ELR (cell line): Measurements from ENCODE around the gene TMEM248.
A peak's percentile ranks its signal among the peaks of the same experiment; 100 is the strongest.
"Not testable (repeated sequence)": the region's sequence is repeated elsewhere in the genome, so short reads cannot be mapped to it uniquely, and the experiment has no call there.

Experiments
- DNase-seq: peaks from one replicate; pipeline ENCODE4 v3.0.0-alpha.2; 2015; ENCODE audit warnings: low read depth

Gene TMEM248

DNA sequence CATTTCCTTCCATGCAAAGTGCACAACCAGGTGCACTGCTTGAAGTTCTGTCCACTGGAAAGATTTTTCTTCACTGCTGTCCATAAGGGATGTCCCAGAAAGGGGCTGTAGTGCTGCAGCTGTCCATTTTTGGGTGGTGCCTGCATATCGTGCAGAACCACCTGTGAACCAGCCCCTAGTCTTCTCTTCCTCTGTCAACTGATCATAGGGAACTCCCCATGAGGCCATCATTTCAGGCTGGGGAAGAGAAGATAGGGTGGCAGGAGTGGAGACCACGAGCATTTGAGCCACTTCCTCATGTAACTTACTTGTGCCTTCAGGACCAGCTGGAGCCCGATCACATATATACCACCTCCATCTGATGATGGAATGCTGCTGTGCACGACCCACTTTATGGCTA, 12.4 kb upstream of the TMEM248 start:
- not testable (repeated sequence) for DNase-seq

DNA sequence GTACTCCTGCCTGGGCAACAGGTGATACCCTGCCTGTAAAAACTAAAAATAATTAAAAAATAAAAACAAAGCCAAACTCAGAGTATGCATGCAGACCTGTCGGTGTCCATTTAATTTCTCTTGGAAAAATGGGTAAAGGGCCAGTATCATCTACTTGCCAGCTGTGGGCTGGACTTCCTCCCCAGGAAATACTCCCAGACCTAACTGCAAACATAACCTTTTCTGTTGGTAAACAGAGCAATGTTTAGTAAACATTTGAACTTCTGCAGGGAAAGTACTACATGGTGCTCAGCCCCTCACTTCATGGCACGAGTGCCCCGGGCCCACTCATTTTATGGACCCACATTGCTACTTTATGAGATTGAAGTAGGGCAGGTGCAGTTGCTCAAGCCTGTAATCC, 10.2 kb upstream of the TMEM248 start:
- DNase-seq: no peak

DNA sequence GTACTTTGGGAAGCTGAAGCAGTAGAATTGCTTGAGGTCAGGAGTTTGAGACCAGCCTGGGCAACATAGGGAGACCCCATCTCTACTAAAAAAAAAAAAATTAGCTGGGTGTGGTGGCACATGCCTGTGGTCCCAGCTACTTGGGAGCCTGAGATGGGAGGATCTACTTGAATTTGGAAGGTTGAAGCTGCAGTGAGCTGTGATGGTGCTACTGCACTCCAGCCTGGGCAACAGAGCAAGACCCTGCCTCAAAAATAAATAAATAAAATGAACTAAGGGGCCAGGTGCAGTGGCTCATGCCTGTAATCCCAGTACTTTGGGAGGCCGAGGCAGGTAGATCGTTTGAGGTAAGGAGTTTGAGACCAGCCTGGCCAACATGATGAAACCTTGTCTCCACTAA, 9.8 kb upstream of the TMEM248 start:
- not testable (repeated sequence) for DNase-seq

DNA sequence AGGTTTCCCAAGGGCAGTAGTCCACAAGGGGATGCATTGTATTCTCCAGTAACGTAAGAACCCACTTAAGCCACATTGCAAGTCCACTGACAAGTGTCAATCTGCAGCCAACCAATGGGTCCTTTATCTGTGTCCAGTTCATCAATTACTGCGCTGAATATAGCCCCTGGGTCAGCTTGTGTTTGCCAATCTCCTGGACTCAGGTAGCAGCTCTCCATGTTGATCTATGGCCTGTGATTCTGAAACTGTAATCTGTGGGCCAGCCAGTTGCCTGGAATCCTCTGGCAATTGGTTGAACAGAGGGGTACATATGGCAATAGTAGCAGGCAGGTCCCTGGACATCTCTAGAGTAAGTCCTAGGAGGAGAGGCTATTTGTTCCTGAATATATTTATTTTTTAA, 8.8 kb upstream of the TMEM248 start:
- no peak for DNase-seq

DNA sequence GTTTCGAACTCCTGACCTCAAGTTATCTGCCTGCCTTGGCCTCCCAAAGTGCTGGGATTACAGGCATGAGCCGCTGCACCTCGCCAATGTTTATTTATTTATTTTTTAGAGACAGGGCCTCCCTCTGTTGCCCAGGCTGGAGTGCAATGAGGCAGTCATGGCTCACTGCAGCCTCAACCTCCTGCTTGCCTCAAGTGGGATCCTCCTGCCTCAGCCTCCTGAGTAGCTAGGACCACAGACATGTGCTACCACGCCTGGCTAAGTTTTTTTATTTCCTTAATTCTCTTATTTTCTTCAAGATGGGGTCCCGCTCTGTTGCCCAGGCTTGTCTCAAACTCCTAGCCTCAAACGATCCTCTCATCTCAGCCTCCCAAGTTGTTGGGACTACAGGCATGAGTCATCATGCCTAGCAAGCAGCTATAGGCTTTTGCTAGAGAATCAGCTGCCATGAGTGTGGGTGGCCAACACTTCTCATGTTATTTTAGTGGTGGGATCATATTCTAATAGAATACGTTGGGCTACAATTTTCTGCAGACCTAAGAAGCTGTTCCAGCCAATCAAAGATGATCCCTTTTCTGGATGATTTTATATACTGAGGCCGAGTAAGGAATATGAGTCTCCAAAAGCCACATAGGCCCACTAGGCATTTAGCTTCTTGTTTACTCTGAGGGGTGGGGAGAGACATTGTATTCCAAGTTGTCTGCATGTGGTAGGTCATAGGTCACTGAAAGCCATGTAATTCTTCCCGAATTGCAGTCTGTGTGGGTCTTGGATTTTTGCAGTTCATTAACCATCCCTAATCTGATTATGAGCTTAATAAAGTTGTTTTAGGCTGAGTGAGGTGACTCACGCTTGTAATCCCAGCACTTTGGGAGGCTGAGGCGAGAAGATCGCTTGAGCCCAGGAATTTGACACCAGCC, 7.6 kb upstream of the TMEM248 start:
- DNase-seq: no peak

DNA sequence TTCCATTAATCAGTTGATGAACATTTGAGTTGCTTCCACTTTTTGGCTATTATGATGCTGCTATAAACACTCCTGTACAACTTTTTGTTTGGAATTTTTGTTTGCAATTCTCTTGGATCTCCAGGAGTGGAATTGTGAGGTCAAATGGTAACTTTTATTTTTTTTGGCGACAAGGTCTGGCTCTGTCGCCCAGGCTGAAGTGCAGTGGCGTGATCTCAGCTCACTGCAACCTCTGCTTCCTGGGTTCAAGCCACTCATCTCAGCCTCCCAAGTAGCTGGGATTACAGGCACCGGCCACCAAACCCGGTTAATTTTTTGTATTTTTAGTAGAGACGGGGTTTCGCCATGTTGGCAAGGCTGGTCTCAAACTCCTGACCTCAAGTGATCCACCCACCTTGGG, 3.1 kb upstream of the TMEM248 start:
- DNase-seq: not testable (repeated sequence)

DNA sequence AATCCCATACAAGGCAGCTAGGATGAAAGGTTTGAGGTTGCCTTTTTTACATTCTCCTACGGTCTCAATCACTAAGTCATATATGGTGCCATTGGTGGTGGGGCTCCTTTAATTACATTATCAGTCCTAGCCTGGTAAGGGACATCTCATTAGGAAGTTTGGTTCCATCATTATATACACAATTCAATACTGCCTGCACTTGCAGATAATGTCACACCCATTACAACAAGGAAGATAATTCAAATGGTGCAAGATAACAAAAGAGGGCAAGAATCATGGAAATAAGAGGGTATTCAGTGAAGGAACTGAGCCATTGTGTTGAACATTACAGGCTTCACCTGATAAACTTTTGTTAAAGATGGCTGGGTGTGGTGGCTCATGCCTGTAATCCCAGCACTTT, 1.7 kb upstream of the TMEM248 start:
- no peak for DNase-seq

DNA sequence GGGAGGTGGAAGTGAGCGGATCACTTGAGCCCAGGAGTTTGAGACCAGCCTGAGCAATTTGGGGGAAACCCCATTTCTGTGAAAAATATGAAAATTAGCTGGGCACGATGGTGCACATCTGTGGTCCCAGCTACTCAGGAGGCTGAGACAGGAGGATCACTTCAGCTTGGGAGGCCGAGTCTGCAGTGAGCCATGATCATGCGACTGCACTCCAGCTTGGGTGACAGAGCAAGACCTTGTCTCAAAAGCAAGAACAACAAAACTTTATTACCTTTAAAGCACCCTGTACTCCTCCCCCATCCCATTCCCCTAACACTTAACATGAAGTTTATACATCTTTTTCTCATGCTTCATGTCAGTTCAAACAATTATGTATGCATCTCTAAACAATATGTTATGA, 1.3 kb upstream of the TMEM248 start:
- no peak for DNase-seq

DNA sequence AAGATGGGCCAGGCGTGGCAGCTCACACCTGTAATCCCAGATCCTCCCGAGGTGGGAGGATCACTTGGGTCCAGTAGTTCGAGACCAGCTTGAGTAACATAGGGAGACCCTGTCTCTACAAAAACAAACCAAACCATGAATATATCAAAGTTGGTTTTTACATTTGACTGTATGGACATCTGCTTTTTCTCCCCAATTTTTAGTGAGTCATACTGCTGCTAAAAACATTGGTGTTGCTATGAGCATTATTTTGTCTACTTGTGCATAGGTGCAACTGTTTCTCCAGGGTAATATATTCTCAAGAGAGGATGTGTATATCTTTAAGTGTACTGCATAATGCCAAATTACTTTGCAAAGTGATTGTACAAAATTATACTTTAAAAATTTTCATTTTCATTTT, 769 bp upstream of the TMEM248 start:
- DNase-seq: no peak

DNA sequence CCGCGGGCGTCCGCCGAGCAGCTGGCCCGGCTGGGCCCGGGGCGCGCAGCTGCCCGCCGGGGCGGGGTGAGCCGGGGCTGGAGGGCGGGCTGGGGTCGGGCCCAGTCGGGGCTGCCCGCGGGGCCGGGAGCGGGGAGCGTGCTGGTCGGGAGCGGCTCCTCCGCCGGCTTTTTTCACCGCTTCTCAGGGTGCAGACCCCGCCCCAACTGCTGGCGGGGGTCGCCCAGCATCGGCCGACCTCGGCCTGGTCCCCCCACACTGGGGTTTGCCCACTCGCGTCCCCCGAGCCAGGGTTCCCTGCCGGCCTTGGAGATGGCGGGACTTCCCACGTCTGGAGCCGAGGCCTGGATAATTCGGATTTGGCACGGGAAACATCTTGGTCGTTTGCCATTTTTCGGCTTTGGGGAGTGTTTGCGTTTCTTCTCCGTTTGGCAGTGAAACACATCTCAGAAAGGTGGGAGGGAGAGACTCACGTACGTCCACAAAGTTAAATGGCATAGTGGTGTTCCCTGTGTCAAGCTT, 432 bp downstream of the TMEM248 start:
- DNase-seq: peak; percentile 47

DNA sequence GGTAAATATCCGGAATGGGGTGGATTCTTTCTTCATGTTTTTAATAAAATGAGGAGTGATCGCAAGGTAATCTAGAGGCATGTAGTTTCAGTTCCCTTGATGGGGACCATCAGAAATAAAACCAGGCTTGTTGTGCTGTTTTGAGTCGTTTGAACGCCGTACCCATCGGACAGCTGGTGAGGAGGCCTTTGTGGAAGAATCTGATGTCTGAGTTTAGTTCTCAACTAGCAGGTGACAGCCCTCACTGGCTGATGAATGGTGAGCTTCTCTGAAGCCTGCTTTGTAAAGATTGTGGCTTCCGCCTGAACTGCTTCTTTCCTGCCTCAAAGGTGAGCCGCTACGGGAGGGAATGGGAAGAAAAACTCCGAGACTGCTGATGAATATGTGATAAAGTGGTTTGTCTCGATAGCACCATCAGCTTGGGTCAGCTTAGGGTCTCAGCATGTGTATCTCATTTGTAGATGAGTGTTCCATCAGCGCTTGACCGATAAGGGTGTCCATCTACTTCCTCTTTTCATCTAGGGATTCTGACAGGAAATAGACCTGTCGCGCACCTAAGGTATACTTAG, 977 bp downstream of the TMEM248 start:
- DNase-seq: peak; percentile 24

DNA sequence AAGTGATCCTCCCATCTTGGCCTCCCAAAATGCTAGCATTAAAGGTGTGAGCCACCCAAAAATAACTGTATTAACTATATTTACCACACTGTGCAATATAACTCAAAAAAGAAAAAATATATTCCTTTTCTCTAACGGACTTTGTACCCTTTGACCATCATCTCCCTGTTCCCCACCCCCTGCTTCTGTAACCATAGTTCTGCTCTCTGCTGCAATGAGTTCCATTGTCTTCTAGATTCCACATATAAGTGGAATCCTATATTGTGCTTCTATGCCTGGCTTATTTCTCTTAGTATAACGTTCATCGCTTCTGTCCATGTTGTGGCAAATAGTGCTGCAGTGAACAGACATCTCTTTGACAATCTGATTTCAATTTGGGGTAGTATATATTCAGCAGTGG, 4.2 kb downstream of the TMEM248 start:
- no peak for DNase-seq

DNA sequence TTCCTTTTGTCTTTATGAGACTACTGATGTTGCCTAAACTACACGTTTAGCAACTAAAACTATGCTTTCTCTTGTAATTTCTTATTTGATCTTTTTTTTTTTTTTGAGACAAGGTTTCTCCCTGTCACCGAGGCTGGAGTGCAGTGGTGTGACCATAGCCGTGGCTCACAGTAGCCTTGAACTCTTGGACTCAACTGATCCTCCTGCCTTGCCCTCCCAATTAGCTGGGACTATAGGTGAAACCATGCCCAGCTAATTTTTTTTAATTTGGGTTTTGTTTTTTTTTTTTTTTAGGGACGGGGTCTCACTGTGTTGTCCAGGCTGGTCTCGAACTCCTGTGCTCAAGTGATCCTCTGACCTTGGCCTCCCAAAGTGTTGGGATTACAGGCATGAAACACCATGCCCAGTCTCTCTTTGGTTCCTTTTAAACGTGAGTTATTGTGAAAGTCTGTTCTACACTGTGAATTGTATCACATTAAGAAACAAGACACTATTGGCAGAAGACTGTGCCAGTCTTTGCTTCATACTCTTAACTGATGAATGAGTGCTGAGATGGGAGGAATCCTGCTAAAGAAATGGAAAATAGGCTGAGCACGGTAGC, 6.4 kb downstream of the TMEM248 start:
- DNase-seq: no peak

DNA sequence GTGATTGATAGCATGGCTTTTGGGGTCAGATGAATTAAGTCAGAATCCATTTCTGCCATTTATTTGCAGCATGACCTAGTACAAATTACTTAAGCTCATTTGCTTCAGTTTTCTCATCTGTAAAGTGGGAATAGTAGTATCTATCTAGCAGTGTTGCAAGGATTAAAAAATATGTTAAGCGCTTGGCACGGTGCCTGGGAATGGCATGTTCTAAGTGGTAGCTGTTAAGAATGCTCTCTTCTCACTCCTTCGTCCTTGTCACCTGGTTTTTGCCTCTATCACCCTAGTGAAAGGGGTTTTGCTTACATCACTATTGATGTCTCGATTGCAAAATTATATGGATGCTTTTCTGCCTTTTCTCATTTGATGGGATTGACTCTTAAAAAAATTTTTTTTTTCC, 7.4 kb downstream of the TMEM248 start:
- no peak for DNase-seq

DNA sequence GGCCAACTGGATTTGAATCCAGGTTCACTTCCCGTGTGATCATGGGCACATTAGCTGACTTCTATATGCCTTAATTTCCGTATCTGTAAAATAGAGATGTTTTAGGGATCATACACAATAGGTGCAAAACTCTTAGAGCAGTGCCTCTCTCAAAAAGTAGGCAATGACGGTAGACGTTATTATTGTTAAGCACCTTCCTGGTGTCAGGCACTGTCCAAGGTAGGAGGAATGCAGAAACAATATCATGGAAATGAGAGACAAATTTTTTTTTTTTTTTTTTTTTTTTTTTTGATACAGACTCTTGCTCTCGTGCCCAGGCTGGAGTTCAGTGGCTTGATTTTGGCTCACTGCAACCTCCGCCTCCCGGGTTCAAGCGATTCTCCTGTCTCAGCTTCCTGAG, 8.1 kb downstream of the TMEM248 start:
- no peak for DNase-seq

DNA sequence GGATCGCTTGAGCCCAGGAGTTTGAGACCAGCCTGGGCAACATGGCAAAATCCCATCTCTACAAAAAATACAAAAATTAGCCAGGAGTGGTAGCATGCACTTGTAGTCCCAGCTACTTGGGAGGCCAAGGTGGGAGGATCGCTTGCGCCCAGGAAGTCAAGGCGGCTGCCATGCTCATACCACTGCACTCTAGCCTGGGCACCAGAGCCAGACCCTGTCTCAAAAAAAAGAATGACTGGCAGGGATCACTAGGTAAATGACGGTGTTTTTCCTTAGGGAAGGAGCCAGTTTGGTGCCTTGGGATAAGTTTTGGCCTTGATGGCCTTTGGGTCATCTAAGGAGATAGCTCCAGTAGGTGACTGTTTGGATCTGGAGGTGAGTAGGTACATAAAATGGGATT, 8.9 kb downstream of the TMEM248 start:
- no peak for DNase-seq

DNA sequence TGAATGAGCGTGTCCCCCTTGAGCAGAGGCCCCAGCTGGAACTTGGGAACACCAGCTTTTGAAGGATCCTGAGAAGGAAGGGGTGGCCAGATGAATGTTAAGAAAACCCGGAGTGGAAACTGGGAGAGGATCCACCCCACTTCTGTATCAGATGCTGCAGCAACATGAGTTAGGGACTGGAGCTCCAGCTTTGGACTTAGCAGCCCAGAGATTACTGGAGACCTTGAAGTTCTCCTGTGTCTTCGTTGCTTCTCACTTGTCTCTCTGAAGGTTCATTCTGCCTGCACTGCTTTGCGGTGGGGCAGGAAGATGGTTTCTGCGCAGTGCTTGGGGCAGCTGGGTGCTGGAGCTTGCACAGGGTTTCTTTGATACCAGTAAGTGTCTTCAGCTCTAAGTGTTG, 9.3 kb downstream of the TMEM248 start:
- peak; percentile 30 for DNase-seq

DNA sequence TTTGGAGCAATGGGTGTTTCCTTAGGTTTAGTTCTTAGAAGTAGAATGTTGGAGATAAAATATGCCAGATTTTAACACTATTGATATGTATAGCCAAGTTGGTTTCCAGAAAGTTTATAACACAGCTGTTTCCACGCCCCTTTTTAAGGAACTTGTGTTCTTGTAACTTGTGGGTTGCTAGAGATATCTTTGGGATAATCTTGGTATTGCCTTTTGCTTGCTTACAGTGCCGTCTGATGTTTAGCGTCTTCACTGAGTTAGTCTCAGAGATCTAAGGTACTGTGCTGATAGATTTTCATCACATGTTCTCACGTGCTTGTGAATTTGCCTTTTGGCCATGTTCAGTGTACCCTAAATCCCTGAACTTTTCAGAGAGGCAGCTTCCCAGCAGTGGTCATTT, 12.4 kb downstream of the TMEM248 start:
- DNase-seq: no peak

DNA sequence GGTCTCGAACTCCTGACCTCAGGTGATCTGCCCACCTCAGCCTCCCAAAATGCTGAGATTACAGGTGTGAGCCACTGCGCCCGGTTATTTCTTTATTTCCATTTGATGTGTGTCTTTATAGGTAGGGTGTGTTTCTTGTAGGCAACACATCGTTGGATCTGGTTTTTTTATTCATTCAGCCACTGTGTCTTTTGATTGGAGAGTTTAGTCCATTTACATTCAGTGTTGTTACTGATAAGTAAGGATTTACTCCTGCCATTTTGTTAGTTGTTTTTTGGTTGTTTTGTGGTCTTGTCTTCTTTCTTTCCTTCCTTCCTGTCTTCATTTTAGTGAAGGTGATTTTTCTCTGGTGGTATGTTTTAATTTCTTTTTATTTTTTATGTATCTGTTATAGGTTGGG, 16.9 kb downstream of the TMEM248 start:
- DNase-seq: no peak

DNA sequence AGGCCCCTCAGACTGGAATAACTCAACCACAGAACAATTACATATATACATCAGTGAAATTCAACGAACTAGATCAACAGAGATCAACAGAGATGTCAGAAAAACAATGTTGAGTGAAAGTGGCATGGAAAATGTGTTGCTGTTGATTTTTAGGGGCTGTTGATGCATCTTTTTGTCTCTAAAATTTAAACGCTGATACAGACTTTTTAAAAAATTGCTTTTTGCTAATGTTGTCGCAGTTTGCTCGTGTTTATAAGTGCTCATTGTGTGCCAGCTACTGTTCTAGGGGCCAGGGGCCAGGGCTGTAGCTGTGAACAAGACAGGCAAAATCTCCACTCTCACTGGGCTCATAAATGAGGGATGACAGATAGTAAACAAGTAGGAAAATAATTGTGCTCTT, 18.3 kb downstream of the TMEM248 start:
- DNase-seq: no peak

DNA sequence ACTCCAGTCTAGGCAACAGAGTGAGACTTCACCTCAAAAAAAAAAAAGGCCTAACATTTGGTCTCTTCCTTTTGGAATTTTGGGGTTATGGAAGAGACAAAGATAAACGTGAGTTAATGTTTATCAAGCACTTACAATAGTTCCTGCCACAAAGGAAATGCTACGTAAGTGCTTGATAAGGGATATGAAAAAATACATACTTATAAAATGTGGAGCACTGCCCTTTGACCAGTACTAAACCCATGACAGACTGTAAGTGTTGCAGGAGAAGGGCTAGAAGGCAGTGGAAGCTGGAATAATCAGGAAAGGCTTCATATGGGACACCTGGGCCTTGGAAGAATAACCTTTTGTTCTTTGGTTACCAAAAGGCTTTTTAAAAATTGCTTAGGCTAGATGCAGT, 25.5 kb downstream of the TMEM248 start:
- no peak for DNase-seq

DNA sequence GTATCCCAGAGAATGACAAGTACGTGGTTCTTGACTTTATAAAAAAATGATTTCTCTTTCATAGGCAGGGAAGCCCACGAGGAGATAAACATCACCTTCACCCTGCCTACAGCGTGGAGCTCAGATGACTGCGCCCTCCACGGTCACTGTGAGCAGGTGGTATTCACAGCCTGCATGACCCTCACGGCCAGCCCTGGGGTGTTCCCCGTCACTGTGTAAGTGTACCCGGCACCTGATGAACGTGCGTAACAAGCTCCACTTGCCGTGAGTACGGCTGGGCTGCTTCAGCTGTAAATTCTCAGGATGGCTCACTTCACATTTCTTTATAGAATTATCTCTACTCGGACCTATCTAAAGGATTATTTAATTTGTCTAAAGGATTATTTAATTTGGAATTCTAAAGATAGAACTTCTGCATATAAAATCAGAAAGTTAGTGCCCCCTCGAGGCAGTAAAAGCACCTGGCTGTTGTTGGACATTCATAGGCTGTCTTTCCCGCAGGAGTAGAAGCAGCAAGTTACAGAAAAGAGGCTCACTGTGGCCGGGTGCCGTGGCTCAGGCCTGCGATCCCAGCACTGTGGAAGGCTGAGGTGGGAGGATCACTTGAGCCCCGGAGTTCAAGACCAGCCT, 27.6 kb downstream of the TMEM248 start:
- no peak for DNase-seq

DNA sequence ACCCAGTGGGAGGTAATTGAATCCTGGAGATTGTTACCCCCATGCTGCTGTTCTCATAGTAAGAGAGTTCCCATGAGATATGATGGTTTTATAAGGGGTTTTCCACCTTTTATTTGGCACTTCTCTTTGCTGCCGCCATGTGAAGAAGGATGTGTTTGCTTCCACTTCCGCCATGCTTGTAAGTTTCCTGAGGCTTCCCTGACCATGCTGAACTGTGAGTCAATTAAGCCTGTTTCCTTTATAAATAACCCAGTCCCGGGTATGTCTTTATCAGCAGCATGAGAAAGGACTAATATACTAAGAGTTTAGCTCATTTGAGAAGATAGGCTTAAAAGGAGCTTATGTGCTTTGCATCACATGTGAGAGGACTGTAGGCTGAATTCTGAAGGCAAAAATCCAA, 29.3 kb downstream of the TMEM248 start:
- DNase-seq: peak; percentile 17
